Measurements from ENCODE around the gene XKR3. TPM values are rescaled to one million over a fixed set of nuclear protein-coding genes. Genes with fewer than 3 reads are reported as not detected.

The XKR3 gene
- total and polyA plus RNA-seq, 2 of the 8 experiments (the other 6 are each of a cell fraction or from before 2014, with no cell fraction given) = 0.17 TPM; not detected in 1

GRCh38 chr22:16818538-16818937 lies 6.7 kb downstream of the XKR3 start (continued):
- TF ChIP-seq, protein P1, sequence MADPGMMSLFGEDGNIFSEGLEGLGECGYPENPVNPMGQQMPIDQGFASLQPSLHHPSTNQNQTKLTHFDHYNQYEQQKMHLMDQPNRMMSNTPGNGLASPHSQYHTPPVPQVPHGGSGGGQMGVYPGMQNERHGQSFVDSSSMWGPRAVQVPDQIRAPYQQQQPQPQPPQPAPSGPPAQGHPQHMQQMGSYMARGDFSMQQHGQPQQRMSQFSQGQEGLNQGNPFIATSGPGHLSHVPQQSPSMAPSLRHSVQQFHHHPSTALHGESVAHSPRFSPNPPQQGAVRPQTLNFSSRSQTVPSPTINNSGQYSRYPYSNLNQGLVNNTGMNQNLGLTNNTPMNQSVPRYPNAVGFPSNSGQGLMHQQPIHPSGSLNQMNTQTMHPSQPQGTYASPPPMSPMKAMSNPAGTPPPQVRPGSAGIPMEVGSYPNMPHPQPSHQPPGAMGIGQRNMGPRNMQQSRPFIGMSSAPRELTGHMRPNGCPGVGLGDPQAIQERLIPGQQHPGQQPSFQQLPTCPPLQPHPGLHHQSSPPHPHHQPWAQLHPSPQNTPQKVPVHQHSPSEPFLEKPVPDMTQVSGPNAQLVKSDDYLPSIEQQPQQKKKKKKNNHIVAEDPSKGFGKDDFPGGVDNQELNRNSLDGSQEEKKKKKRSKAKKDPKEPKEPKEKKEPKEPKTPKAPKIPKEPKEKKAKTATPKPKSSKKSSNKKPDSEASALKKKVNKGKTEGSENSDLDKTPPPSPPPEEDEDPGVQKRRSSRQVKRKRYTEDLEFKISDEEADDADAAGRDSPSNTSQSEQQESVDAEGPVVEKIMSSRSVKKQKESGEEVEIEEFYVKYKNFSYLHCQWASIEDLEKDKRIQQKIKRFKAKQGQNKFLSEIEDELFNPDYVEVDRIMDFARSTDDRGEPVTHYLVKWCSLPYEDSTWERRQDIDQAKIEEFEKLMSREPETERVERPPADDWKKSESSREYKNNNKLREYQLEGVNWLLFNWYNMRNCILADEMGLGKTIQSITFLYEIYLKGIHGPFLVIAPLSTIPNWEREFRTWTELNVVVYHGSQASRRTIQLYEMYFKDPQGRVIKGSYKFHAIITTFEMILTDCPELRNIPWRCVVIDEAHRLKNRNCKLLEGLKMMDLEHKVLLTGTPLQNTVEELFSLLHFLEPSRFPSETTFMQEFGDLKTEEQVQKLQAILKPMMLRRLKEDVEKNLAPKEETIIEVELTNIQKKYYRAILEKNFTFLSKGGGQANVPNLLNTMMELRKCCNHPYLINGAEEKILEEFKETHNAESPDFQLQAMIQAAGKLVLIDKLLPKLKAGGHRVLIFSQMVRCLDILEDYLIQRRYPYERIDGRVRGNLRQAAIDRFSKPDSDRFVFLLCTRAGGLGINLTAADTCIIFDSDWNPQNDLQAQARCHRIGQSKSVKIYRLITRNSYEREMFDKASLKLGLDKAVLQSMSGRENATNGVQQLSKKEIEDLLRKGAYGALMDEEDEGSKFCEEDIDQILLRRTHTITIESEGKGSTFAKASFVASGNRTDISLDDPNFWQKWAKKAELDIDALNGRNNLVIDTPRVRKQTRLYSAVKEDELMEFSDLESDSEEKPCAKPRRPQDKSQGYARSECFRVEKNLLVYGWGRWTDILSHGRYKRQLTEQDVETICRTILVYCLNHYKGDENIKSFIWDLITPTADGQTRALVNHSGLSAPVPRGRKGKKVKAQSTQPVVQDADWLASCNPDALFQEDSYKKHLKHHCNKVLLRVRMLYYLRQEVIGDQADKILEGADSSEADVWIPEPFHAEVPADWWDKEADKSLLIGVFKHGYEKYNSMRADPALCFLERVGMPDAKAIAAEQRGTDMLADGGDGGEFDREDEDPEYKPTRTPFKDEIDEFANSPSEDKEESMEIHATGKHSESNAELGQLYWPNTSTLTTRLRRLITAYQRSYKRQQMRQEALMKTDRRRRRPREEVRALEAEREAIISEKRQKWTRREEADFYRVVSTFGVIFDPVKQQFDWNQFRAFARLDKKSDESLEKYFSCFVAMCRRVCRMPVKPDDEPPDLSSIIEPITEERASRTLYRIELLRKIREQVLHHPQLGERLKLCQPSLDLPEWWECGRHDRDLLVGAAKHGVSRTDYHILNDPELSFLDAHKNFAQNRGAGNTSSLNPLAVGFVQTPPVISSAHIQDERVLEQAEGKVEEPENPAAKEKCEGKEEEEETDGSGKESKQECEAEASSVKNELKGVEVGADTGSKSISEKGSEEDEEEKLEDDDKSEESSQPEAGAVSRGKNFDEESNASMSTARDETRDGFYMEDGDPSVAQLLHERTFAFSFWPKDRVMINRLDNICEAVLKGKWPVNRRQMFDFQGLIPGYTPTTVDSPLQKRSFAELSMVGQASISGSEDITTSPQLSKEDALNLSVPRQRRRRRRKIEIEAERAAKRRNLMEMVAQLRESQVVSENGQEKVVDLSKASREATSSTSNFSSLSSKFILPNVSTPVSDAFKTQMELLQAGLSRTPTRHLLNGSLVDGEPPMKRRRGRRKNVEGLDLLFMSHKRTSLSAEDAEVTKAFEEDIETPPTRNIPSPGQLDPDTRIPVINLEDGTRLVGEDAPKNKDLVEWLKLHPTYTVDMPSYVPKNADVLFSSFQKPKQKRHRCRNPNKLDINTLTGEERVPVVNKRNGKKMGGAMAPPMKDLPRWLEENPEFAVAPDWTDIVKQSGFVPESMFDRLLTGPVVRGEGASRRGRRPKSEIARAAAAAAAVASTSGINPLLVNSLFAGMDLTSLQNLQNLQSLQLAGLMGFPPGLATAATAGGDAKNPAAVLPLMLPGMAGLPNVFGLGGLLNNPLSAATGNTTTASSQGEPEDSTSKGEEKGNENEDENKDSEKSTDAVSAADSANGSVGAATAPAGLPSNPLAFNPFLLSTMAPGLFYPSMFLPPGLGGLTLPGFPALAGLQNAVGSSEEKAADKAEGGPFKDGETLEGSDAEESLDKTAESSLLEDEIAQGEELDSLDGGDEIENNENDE (IDR thresholded peaks at IDR 0.05; ENCODE audit: insufficient replicate concordance, low read length) = no peak
- TF ChIP-seq POLR2AphosphoS5 (IDR thresholded peaks at IDR 0.05; ENCODE audit: low read depth, low read length) = no peak
- TF ChIP-seq KDM4A (IDR thresholded peaks at IDR 0.05; ENCODE audit: low read depth, low read length, severe bottlenecking) = no peak
- TF ChIP-seq POU5F1 (IDR thresholded peaks at IDR 0.05; ENCODE audit: low read depth, low read length) = no peak
- TF ChIP-seq RFX5 (IDR thresholded peaks at IDR 0.05; ENCODE audit: borderline replicate concordance, low read depth, low read length) = no peak
- TF ChIP-seq NANOG (IDR thresholded peaks at IDR 0.05; ENCODE audit: insufficient read depth, low read depth, low read length, poor library complexity, severe bottlenecking) = no peak
- TF ChIP-seq CHD1 (IDR thresholded peaks at IDR 0.05; ENCODE audit: low read depth, low read length) = no peak
- no peak for TF ChIP-seq SUZ12 (IDR thresholded peaks at IDR 0.05; ENCODE audit: low read length)
